K562 (cell line): ENCODE data around the gene RRAGB. TPM values are rescaled to one million over a fixed set of nuclear protein-coding genes. Genes with fewer than 3 reads are reported as not detected.

Experiments
- ATAC-seq: fragments of 200-7000 bp; cut with Tn5 transposase; 3 replicates; pipeline ENCODE4 v1.9.1; 2020; ENCODE audit warnings: moderate library complexity
- Bru-seq: library from RNA; stranded (reverse); fragments of 400-500 nt; gene quantifications from one replicate; lab custom pipeline; 2021; lab: Mats Ljungman, UMichigan
- BruChase-seq, 2 experiments: library from RNA; stranded (reverse); fragments of 400-500 nt; gene quantifications; one replicate each; lab custom pipeline; 2021; lab: Mats Ljungman, UMichigan
- BruUV-seq: library from RNA; stranded (reverse); fragments of 400-500 nt; replicated peaks from 2 replicates; lab custom pipeline; 2021; lab: Mats Ljungman, UMichigan
- CTCF ChIA-PET: fragments of 300-600 bp; formaldehyde crosslinking; extraction: SDS; loops from one replicate; lab custom pipeline; 2021; ENCODE audit warnings: low intra/inter-chr PET ratio; lab: Yijun Ruan, JAX
- POLR2A ChIA-PET: fragments of 300-600, 350-650 bp; sonication (Branson Sonifier 250); formaldehyde crosslinking; extraction: SDS; loops from one replicate; lab custom pipeline; 2021; ENCODE audit warnings: antibody characterized with exemption, inconsistent platforms; lab: Yijun Ruan, JAX
- DNase-seq, 4 experiments: peaks; one replicate each; pipeline versions ENCODE4 v3.0.0 to v3.0.0-alpha.2; 2011 to 2018; ENCODE audit warnings: low spot score in 3 of 4, mixed read lengths in 3 of 4; ENCODE audit errors: extremely low read depth in 1 of 4
- FAIRE-seq: peaks from 2 replicates; lab custom pipeline; 2011; peaks lifted over from hg19 to GRCh38; lab: Jason Lieb, UNC
- H2AFZ ChIP-seq: 2 replicates; pipeline ENCODE4 v1.6.0; 2011; ENCODE audit warnings: low read depth, low read length, control low read depth, inconsistent platforms
- H3K27ac ChIP-seq: fragments of 200-600 bp; 3 replicates; pipeline ENCODE4 v1.8.0; 2011; ENCODE audit warnings: low read depth, mild to moderate bottlenecking, control low read depth, inconsistent platforms, low read length, moderate library complexity, mixed read lengths; ENCODE audit errors: extremely low read depth
- H3K27me3 ChIP-seq, 2 experiments: fragments of 300-600 bp in 1 of 2; 2 replicates in 1 of 2; 3 replicates in 1 of 2; pipeline versions ENCODE4 v1.6.0 to v1.8.0; 2011; ENCODE audit warnings: inconsistent platforms in 2 of 2, low read length in 2 of 2, mild to moderate bottlenecking in 1 of 2, mixed read lengths in 1 of 2, moderate library complexity in 1 of 2; ENCODE audit not compliant: control insufficient read depth in 2 of 2, insufficient read depth in 2 of 2
- H3K36me3 ChIP-seq: fragments of 300-600 bp; 3 replicates; pipeline ENCODE4 v1.8.0; 2011; ENCODE audit warnings: mild to moderate bottlenecking, low read length, inconsistent platforms; ENCODE audit not compliant: control insufficient read depth, insufficient read depth
- H3K4me1 ChIP-seq, 2 experiments: fragments of 200-600 bp in 1 of 2; replicated peaks in 1 of 2; 2 replicates in 1 of 2; 3 replicates in 1 of 2; pipeline versions ENCODE4 v1.5.1 to v1.8.0; 2011; ENCODE audit warnings: inconsistent platforms in 2 of 2, low read length in 2 of 2, mild to moderate bottlenecking in 1 of 2, mixed read lengths in 1 of 2, moderate library complexity in 1 of 2; ENCODE audit not compliant: control insufficient read depth in 2 of 2, insufficient read depth in 2 of 2
- H3K4me2 ChIP-seq: 2 replicates; pipeline ENCODE4 v1.6.1; 2011; ENCODE audit warnings: low read length, control low read depth, inconsistent platforms, mixed read lengths; ENCODE audit not compliant: insufficient read depth
- H3K4me3 ChIP-seq: fragments of 200-600 bp; sonication (generic), shearing (Covaris generic); 2 replicates; pipeline ENCODE4 v1.5.1; 2016; ENCODE audit warnings: control low read depth, inconsistent platforms
- H3K79me2 ChIP-seq: fragments of 200-600 bp; 3 replicates; pipeline ENCODE4 v1.8.0; 2011; ENCODE audit warnings: low read length, inconsistent platforms; ENCODE audit not compliant: control insufficient read depth, insufficient read depth
- H3K9ac ChIP-seq, 2 experiments: 2 replicates each; pipeline versions ENCODE4 v1.6.0 to v1.6.1; 2011; ENCODE audit warnings: low read depth in 2 of 2, low read length in 2 of 2, control low read depth in 1 of 2, inconsistent platforms in 1 of 2, mild to moderate bottlenecking in 1 of 2, mixed read lengths in 1 of 2; ENCODE audit not compliant: insufficient read depth in 1 of 2
- H3K9me1 ChIP-seq: one replicate; pipeline ENCODE4 v1.6.0; 2011; ENCODE audit warnings: inconsistent platforms, mild to moderate bottlenecking, low read length, moderate library complexity; ENCODE audit not compliant: control insufficient read depth, insufficient read depth
- H3K9me3 ChIP-seq: replicated peaks from 2 replicates; pipeline ENCODE4 v1.5.1; 2011; ENCODE audit warnings: low read depth, low read length, inconsistent platforms; ENCODE audit not compliant: control insufficient read depth, insufficient read depth
- H4K20me1 ChIP-seq: replicated peaks from 2 replicates; pipeline ENCODE4 v1.6.1; 2011; ENCODE audit warnings: low read length, inconsistent platforms, mixed read lengths; ENCODE audit not compliant: control insufficient read depth, insufficient read depth
- PCBP2 ChIP-seq: fragments of 200-400 bp; formaldehyde crosslinking; IDR thresholded peaks from 2 replicates; pipeline ENCODE4 v1.6.1; 2018; ENCODE audit warnings: low read length, low read depth, mild to moderate bottlenecking, moderate library complexity; ENCODE audit not compliant: poor library complexity, severe bottlenecking
- WGBS: fragments of 100-300 bp; shearing (Covaris generic); methylation state at CpG from one replicate; pipeline ENCODE4 v1.1.6; 2016; ENCODE audit warnings: low coverage, mixed read lengths; ENCODE audit not compliant: insufficient coverage; ENCODE audit errors: missing lambda C conversion rate; 5-methylcytosine and 5-hydroxymethylcytosine counted together
- in situ Hi-C: fragments of 300-500 bp; cut with MboI; formaldehyde crosslinking; loops from 4 replicates; pipeline ENCODE4 v1.15.0; 2018; ENCODE audit warnings: inconsistent platforms, mixed read lengths
- intact Hi-C: fragments of 100-400 bp; cut with micrococcal nuclease; formaldehyde crosslinking; loops from 2 replicates; pipeline ENCODE4 v1.14.2; 2022
- long read RNA-seq, 3 experiments: library from polyadenylated mRNA in 2 of 3; library from RNA in 1 of 3; unstranded in 2 of 3; stranded (forward) in 1 of 3; transcript quantifications; one replicate each; pipeline ENCODE4 v2.0.0, GENCODE V29; 2019 to 2022
- polyA minus RNA-seq, 3 experiments: library from RNA; depleted of rRNA, polyadenylated mRNA; stranded (reverse); fragments of >200 nt; gene quantifications; 2 replicates each; pipeline ENCODE4 v1.2.3, GENCODE V29; 2011
- polyA plus RNA-seq, 8 experiments: library from polyadenylated mRNA; depleted of rRNA in 4 of 8; stranded (reverse) in 5 of 8; unstranded in 3 of 8; fragments of >200 nt; fragmentation: Nextera tagmentation in 2 of 8; fragmentation: Illumina TruSeq in 1 of 8; extraction: Ambion mirVana in 2 of 8; extraction: Trizol in 1 of 8; gene quantifications; 2 replicates each; pipeline versions ENCODE4 v1.2.1 to v1.2.3, GENCODE V29; 2011 to 2014; ENCODE audit warnings: inconsistent platforms in 1 of 8, missing spikeins in 1 of 8
- total RNA-seq, 7 experiments: library from RNA; depleted of rRNA in 6 of 7; stranded (reverse); fragments of >200 nt in 6 of 7; fragmentation: Illumina TruSeq in 2 of 7; extraction: Trizol in 2 of 7; gene quantifications; 2 replicates each; pipeline versions ENCODE4 v1.2.1 to v1.2.3, GENCODE V29; 2011 to 2021; ENCODE audit warnings: low replicate concordance in 1 of 7
- TF ChIP-seq, protein P1 (sequence below): fragments of 450-650 bp; IDR thresholded peaks from 2 replicates; pipeline ENCODE4 v1.6.1; 2016; ENCODE audit warnings: borderline replicate concordance
- TF ChIP-seq, protein P2 (sequence below): fragments of 450-650 bp; formaldehyde crosslinking; IDR thresholded peaks from 2 replicates; pipeline ENCODE4 v1.4.0; 2020; ENCODE audit warnings: mild to moderate bottlenecking, mixed read lengths

Gene RRAGB, protein sequence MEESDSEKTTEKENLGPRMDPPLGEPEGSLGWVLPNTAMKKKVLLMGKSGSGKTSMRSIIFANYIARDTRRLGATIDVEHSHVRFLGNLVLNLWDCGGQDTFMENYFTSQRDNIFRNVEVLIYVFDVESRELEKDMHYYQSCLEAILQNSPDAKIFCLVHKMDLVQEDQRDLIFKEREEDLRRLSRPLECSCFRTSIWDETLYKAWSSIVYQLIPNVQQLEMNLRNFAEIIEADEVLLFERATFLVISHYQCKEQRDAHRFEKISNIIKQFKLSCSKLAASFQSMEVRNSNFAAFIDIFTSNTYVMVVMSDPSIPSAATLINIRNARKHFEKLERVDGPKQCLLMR
- total RNA-seq (2011; cell fraction: chromatin; rRNA removed; ENCODE audit: low replicate concordance) = 14.6 and 43.4 TPM in 2 replicates
- 7.5 and 13.3 TPM in 2 replicates for total RNA-seq (2011; cell fraction: nucleolus; rRNA removed)
- total RNA-seq (2011; cell fraction: nucleoplasm; rRNA removed) = 15.8 and 18.9 TPM in 2 replicates
- 8.6 and 10.4 TPM in 2 replicates for total RNA-seq (2014; rRNA removed)
- 9.1 and 9.7 TPM in 2 replicates for total RNA-seq (2014; rRNA removed; fragmentation: Illumina TruSeq; extraction: Trizol)
- 8.9 and 11.1 TPM in 2 replicates for total RNA-seq (2015; rRNA removed; fragmentation: Illumina TruSeq; extraction: Trizol)
- total RNA-seq (2021) = 5.6 and 6.7 TPM in 2 replicates
- 15.6 and 19.7 TPM in 2 replicates for polyA plus RNA-seq (2011; rRNA removed)
- 2.4 and 6.2 TPM in 2 replicates for polyA plus RNA-seq (2011; cell fraction: cytosol; rRNA removed)
- 55.7 and 75.0 TPM in 2 replicates for polyA plus RNA-seq (2011; cell fraction: nucleus; rRNA removed)
- polyA plus RNA-seq (2012) = 7.6 and 14.3 TPM in 2 replicates
- 6.3 and 7.5 TPM in 2 replicates for polyA plus RNA-seq (2014; fragmentation: Illumina TruSeq; extraction: Trizol)
- polyA plus RNA-seq (2014; fragmentation: Nextera tagmentation; extraction: Ambion mirVana) = 1 to 10 TPM; 7.9 to 8.5 TPM
- 9.3 and 13.5 TPM in 2 replicates for polyA plus RNA-seq (2014; rRNA removed)
- polyA minus RNA-seq (2011; rRNA and poly(A)+ RNA removed) = 11.3 and 17.4 TPM in 2 replicates
- polyA minus RNA-seq (2011; cell fraction: cytosol; rRNA and poly(A)+ RNA removed) = 3.2 and 3.5 TPM in 2 replicates
- polyA minus RNA-seq (2011; cell fraction: nucleus; rRNA and poly(A)+ RNA removed) = 11.3 and 18.2 TPM in 2 replicates
- percentile 60 among the genes with signal in this experiment for Bru-seq, nascent RNA
- percentile 71 among the genes with signal in this experiment for BruChase-seq, experiment 1, labeled RNA remaining after a 2-hour chase
- percentile 76 among the genes with signal in this experiment for BruChase-seq, experiment 2, labeled RNA remaining after a 6-hour chase
- long read RNA-seq, experiment 1, partial matches to known transcripts = 0 of 13 reads
- long read RNA-seq, experiment 1, other reads (novel, unspliced or antisense) = 8 of 13 reads
- long read RNA-seq, experiment 2, partial matches to known transcripts = 6 of 8 reads
- long read RNA-seq, experiment 2, other reads (novel, unspliced or antisense) = 2 of 8 reads
- long read RNA-seq, experiment 3, partial matches to known transcripts = 1 of 4 reads
- long read RNA-seq, experiment 3, other reads (novel, unspliced or antisense) = 3 of 4 reads

- Histone ChIP-seq H3K36me3 (peaks cover 16% of the 10 kb centered on the region; the same call in 1 of the 3 replicates), H3K4me3 (peak within 1 kb of the TSS; percentile 56), H3K4me1 (peaks cover 0 to 5% of the 10 kb centered on the region in 2 experiments; a peak in 1 of 5 replicates), H2AFZ (peak within 1 kb of the TSS; percentile 90), H3K9ac (peak within 1 kb of the TSS; percentile 74 to 90), H3K27me3 (no peaks in the 10 kb centered on the region), H4K20me1 (no peaks in the 10 kb centered on the region), H3K79me2 (peaks cover 7% of the 10 kb centered on the region), H3K27ac (peak within 1 kb of the TSS; percentile 79), H3K9me1 (no peaks in the 10 kb centered on the region), H3K4me2 (peak within 1 kb of the TSS; percentile 75), H3K9me3 (no peaks in the 10 kb centered on the region)
- intact Hi-C loops (loop anchor here (10.0 kb wide), 1 partner anchor 263 kb away; the partner anchor contains the start of gene MAGEH1), in situ Hi-C loops (no loop called here)
- CTCF ChIA-PET = interaction anchor here (0.6 to 1.4 kb wide), 3 partner anchors 17 to 267 kb away, joined by 3 to 4 read pairs (median 3); no protein-coding TSS in a partner anchor
- BruUV-seq = TSS peak; percentile 82
- POLR2A ChIA-PET = interaction anchor here (0.6 to 1.1 kb wide), 2 partner anchors 120 to 266 kb away, joined by 3 read pairs; partner anchors contain the start of gene MAGEH1
- ATAC-seq (peak; percentile 99), DNase-seq (peak; percentile 88 to 92 (median 90)), FAIRE-seq (peak; percentile 94)
- 0% methylated on average over 38 of the region's 46 CpGs for WGBS
- TF ChIP-seq, protein P1, sequence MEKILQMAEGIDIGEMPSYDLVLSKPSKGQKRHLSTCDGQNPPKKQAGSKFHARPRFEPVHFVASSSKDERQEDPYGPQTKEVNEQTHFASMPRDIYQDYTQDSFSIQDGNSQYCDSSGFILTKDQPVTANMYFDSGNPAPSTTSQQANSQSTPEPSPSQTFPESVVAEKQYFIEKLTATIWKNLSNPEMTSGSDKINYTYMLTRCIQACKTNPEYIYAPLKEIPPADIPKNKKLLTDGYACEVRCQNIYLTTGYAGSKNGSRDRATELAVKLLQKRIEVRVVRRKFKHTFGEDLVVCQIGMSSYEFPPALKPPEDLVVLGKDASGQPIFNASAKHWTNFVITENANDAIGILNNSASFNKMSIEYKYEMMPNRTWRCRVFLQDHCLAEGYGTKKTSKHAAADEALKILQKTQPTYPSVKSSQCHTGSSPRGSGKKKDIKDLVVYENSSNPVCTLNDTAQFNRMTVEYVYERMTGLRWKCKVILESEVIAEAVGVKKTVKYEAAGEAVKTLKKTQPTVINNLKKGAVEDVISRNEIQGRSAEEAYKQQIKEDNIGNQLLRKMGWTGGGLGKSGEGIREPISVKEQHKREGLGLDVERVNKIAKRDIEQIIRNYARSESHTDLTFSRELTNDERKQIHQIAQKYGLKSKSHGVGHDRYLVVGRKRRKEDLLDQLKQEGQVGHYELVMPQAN = 0 out of 2 replicates have a peak, but pooled peaks have one; percentile 64
- TF ChIP-seq, protein P2, sequence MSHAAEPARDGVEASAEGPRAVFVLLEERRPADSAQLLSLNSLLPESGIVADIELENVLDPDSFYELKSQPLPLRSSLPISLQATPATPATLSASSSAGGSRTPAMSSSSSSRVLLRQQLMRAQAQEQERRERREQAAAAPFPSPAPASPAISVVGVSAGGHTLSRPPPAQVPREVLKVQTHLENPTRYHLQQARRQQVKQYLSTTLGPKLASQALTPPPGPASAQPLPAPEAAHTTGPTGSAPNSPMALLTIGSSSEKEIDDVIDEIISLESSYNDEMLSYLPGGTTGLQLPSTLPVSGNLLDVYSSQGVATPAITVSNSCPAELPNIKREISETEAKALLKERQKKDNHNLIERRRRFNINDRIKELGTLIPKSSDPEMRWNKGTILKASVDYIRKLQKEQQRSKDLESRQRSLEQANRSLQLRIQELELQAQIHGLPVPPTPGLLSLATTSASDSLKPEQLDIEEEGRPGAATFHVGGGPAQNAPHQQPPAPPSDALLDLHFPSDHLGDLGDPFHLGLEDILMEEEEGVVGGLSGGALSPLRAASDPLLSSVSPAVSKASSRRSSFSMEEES = peak; percentile 99
- no peak for TF ChIP-seq PCBP2
Observed at GRCh38 chrX:55717521-55718497, at the start of gene RRAGB. RRAGB (plus strand) TSS chrX:55717749; CDS start chrX:55718328, 579 bp downstream.
